Upper lobe of right lung (tissue), 1 donor: ENCODE measurements around the gene SUPT4H1. TPM values are rescaled to one million over a fixed set of nuclear protein-coding genes. Genes with fewer than 3 reads are reported as not detected.

Experiments
- ATAC-seq: fragments of 200-7000 bp; cut with Tn5 transposase; one replicate; pipeline ENCODE4 v1.9.1; 2020; ENCODE audit warnings: mild to moderate bottlenecking, moderate library complexity
- DNase-seq: peaks from one replicate; pipeline ENCODE4 v3.0.0-alpha.2; 2020
- H3K27ac ChIP-seq: fragments of 200-600 bp; one replicate; pipeline ENCODE4 v1.8.0; 2022
- H3K27me3 ChIP-seq: fragments of 200-600 bp; one replicate; pipeline ENCODE4 v1.8.0; 2022; ENCODE audit warnings: mild to moderate bottlenecking
- H3K36me3 ChIP-seq: fragments of 200-600 bp; one replicate; pipeline ENCODE4 v1.8.0; 2022
- H3K4me1 ChIP-seq: fragments of 200-600 bp; one replicate; pipeline ENCODE4 v1.8.0; 2022
- H3K4me3 ChIP-seq: fragments of 200-600 bp; one replicate; pipeline ENCODE4 v1.8.0; 2022; ENCODE audit warnings: mild to moderate bottlenecking
- H3K9me3 ChIP-seq: fragments of 200-600 bp; one replicate; pipeline ENCODE4 v1.8.0; 2022
- CTCF ChIP-seq: fragments of 200-600 bp; IDR thresholded peaks from one replicate; pipeline ENCODE4 v1.8.0; 2022; ENCODE audit warnings: antibody characterized with exemption
- intact Hi-C: fragments of 100-400 bp; cut with DNase I; formaldehyde crosslinking; loops from one replicate; pipeline ENCODE4 v1.11.0; 2022
- total RNA-seq: library from RNA; stranded (reverse); fragmentation: NEBNext Ultra II Directional; extraction: Animal tissue kit (Norgen Biotek cat#: 25700); gene quantifications from one replicate; pipeline ENCODE4 v1.2.1, GENCODE V29; 2021
- donor health status: DM: no; HTN: yes; CAD: no; lungs with severe emphysema.

SUPT4H1 gene
- total RNA-seq, 1 donor from 2014 or later = 82.4 TPM

- intact Hi-C loops = no loop called here
These were observed 6.6 kb upstream of the SUPT4H1 start for GRCh38 chr17:58358408-58359172.

GRCh38 chr17:58357312-58358297, 5.6 kb upstream of the SUPT4H1 start:
- Histone ChIP-seq H3K27me3 (no peaks in the 10 kb centered on the region), H3K4me3 (no peak overlapping the region), H3K27ac (no peak overlapping the region), H3K9me3 (no peaks in the 10 kb centered on the region), H3K36me3 (peaks cover 7% of the 10 kb centered on the region), H3K4me1 (peaks cover 4% of the 10 kb centered on the region)
- intact Hi-C loops = no loop called here
- ATAC-seq (no peak), DNase-seq (peak; percentile 59)
- TF ChIP-seq CTCF = no peak

More at GRCh38 chr17:58358408-58359172, 6.6 kb upstream of the SUPT4H1 start:
- no peak overlapping the region for H3K4me3 ChIP-seq
- ATAC-seq (no peak), DNase-seq (no peak)
- TF ChIP-seq CTCF = no peak
- no peaks in the 10 kb centered on the region for H3K27me3 ChIP-seq
- no peak overlapping the region for H3K27ac ChIP-seq
- H3K9me3 ChIP-seq = no peaks in the 10 kb centered on the region
- H3K4me1 ChIP-seq = no peaks in the 10 kb centered on the region
- H3K36me3 ChIP-seq = peaks cover 7% of the 10 kb centered on the region

GRCh38 chr17:58356231-58356630, 4.2 kb upstream of the SUPT4H1 start:
- no peaks in the 10 kb centered on the region for H3K9me3 ChIP-seq
- H3K36me3 ChIP-seq = peaks cover 7% of the 10 kb centered on the region
- no peak for ATAC-seq
- no peak for DNase-seq
- peaks cover 6% of the 10 kb centered on the region for H3K4me1 ChIP-seq
- intact Hi-C loops = no loop called here
- H3K27me3 ChIP-seq = no peaks in the 10 kb centered on the region
- H3K4me3 ChIP-seq = no peak overlapping the region
- TF ChIP-seq CTCF = no peak
- H3K27ac ChIP-seq = no peak overlapping the region

GRCh38 chr17:58354541-58355216, 2.7 kb upstream of the SUPT4H1 start:
- TF ChIP-seq CTCF = no peak

GRCh38 chr17:58353389-58353825, 1.4 kb upstream of the SUPT4H1 start:
- H3K9me3 ChIP-seq = no peaks in the 10 kb centered on the region
- no peak for TF ChIP-seq CTCF
- H3K27ac ChIP-seq = peak overlapping the region; percentile 97
- DNase-seq (no peak), ATAC-seq (no peak)
- peaks cover 29% of the 10 kb centered on the region for H3K36me3 ChIP-seq
- H3K4me3 ChIP-seq = peak overlapping the region; percentile 95
- no peaks in the 10 kb centered on the region for H3K27me3 ChIP-seq
- H3K4me1 ChIP-seq = peaks cover 9% of the 10 kb centered on the region
- intact Hi-C loops = no loop called here

More at GRCh38 chr17:58354541-58355216, 2.7 kb upstream of the SUPT4H1 start:
- H3K4me1 ChIP-seq = peaks cover 9% of the 10 kb centered on the region
- no peak overlapping the region for H3K4me3 ChIP-seq
- no peaks in the 10 kb centered on the region for H3K9me3 ChIP-seq
- DNase-seq (peak; percentile 51), ATAC-seq (no peak)
- peaks cover 17% of the 10 kb centered on the region for H3K36me3 ChIP-seq
- intact Hi-C loops = no loop called here
- H3K27me3 ChIP-seq = no peaks in the 10 kb centered on the region
- no peak overlapping the region for H3K27ac ChIP-seq
